ENCODE results near the gene KIAA0825.

GRCh38 chr5:94558028-94558427 is 60.4 kb downstream of the KIAA0825 start:
- TF ChIP-seq POLR2A (IDR thresholded peaks at IDR 0.05) (no peak), CTCF (IDR thresholded peaks at IDR 0.05) (no peak)

All from Peyer's patch (tissue), 4 donors.